HG02884 (cell line): ENCODE data around the gene BLZF1.
"Not testable (repeated sequence)": the region's sequence is repeated elsewhere in the genome, so short reads cannot be mapped to it uniquely, and the experiment has no call there.

Experiments
- ATAC-seq: cut with Tn5 transposase; IDR thresholded peaks from one replicate; pipeline ENCODE4 v1.9.1; 2021; ENCODE audit warnings: mild to moderate bottlenecking, moderate library complexity; ENCODE audit not compliant: unreplicated experiment

The BLZF1 gene

GRCh38 chr1:169367686-169368405 is at the start of gene BLZF1, which contains the start of gene NME7:
Gene BLZF1, plus strand, starts transcription at chr1:169368195. Its CDS starts 1,328 bp downstream, at chr1:169369523.
Gene NME7, minus strand, starts transcription at chr1:169367797. Its CDS starts 87 bp downstream, at chr1:169367710.
- ATAC-seq: peak; percentile 95

GRCh38 chr1:169318536-169319244 is 49.3 kb upstream of the BLZF1 start:
- ATAC-seq: no peak

GRCh38 chr1:169321539-169321938 is 46.5 kb upstream of the BLZF1 start:
- no peak for ATAC-seq

GRCh38 chr1:169322138-169322537 is 45.9 kb upstream of the BLZF1 start:
- ATAC-seq: no peak

GRCh38 chr1:169325117-169325516 is 42.9 kb upstream of the BLZF1 start:
- no peak for ATAC-seq

GRCh38 chr1:169326261-169326955 is 41.6 kb upstream of the BLZF1 start:
- ATAC-seq: peak; percentile 35

GRCh38 chr1:169326956-169327268 is 41.1 kb upstream of the BLZF1 start:
- ATAC-seq: peak; percentile 97

- no peak for ATAC-seq
Measured at GRCh38 chr1:169327875-169328274, 40.1 kb upstream of the BLZF1 start.

- ATAC-seq: no peak
Measured at GRCh38 chr1:169329383-169329782, 38.6 kb upstream of the BLZF1 start.

- ATAC-seq: no peak
Measured at GRCh38 chr1:169330927-169331326, 37.1 kb upstream of the BLZF1 start.

- not testable (repeated sequence) for ATAC-seq
Measured at GRCh38 chr1:169334727-169335126, 33.3 kb upstream of the BLZF1 start.

GRCh38 chr1:169336947-169337715 is 30.9 kb upstream of the BLZF1 start:
- ATAC-seq: not testable (repeated sequence)

GRCh38 chr1:169338617-169339016 is 29.4 kb upstream of the BLZF1 start:
- ATAC-seq: no peak

- ATAC-seq: no peak
Measured at GRCh38 chr1:169339773-169340172, 28.2 kb upstream of the BLZF1 start.

- ATAC-seq: no peak
Measured at GRCh38 chr1:169340882-169341281, 27.1 kb upstream of the BLZF1 start.

GRCh38 chr1:169342096-169342495 is 25.9 kb upstream of the BLZF1 start:
- ATAC-seq: not testable (repeated sequence)

GRCh38 chr1:169345511-169345910 is 22.5 kb upstream of the BLZF1 start:
- no peak for ATAC-seq

- ATAC-seq: no peak
Measured at GRCh38 chr1:169346036-169346589, 21.9 kb upstream of the BLZF1 start.

- no peak for ATAC-seq
Measured at GRCh38 chr1:169347688-169348382, 20.2 kb upstream of the BLZF1 start.

- ATAC-seq: no peak
Measured at GRCh38 chr1:169348383-169349036, 19.5 kb upstream of the BLZF1 start.
